Liver (tissue), 9 donors: ENCODE data around the gene MRLN. TPM values are rescaled to one million over a fixed set of nuclear protein-coding genes. Genes with fewer than 3 reads are reported as not detected.
"Not testable (repeated sequence)": the region's sequence is repeated elsewhere in the genome, so short reads cannot be mapped to it uniquely, and the experiment has no call there.

ENCODE experiments used
- DNase-seq: peaks from one replicate; pipeline ENCODE4 v3.0.0-alpha.2; 2017; ENCODE audit warnings: low spot score
- H3K27ac ChIP-seq, 2 donors: one replicate each; pipeline ENCODE4 v1.7.0; 2013; ENCODE audit warnings: inconsistent platforms in 2 of 2, low read length in 2 of 2, control low read depth in 1 of 2, low read depth in 1 of 2, mild to moderate bottlenecking in 1 of 2
- H3K27me3 ChIP-seq, 4 donors: one replicate each; pipeline versions ENCODE4 v1.6.1 to v1.7.0; 2013; ENCODE audit warnings: low read length in 3 of 4, inconsistent platforms in 1 of 4, mild to moderate bottlenecking in 1 of 4, moderate library complexity in 1 of 4; ENCODE audit not compliant: control insufficient read depth in 4 of 4, insufficient read depth in 4 of 4
- H3K36me3 ChIP-seq, 4 donors: one replicate each; pipeline versions ENCODE4 v1.6.1 to v1.7.0; 2013; ENCODE audit warnings: low read length in 3 of 4, mild to moderate bottlenecking in 3 of 4, low read depth in 1 of 4, moderate library complexity in 1 of 4; ENCODE audit not compliant: control insufficient read depth in 4 of 4, insufficient read depth in 3 of 4
- H3K4me1 ChIP-seq, 4 donors: one replicate each; pipeline versions ENCODE4 v1.6.1 to v1.7.0; 2013; ENCODE audit warnings: low read length in 3 of 4, mild to moderate bottlenecking in 3 of 4, moderate library complexity in 1 of 4; ENCODE audit not compliant: control insufficient read depth in 4 of 4, insufficient read depth in 4 of 4
- H3K4me3 ChIP-seq, 3 donors: one replicate each; pipeline versions ENCODE4 v1.6.1 to v1.7.0; 2013; ENCODE audit warnings: low read length in 3 of 3, control low read depth in 1 of 3, low read depth in 1 of 3, mild to moderate bottlenecking in 1 of 3
- H3K9ac ChIP-seq, 2 donors: one replicate each; pipeline ENCODE4 v1.7.0; 2013; ENCODE audit warnings: low read length in 2 of 2, mild to moderate bottlenecking in 2 of 2, moderate library complexity in 2 of 2, control low read depth in 1 of 2, low read depth in 1 of 2
- H3K9me3 ChIP-seq, 4 donors: one replicate each; pipeline versions ENCODE4 v1.6.1 to v1.7.0; 2013; ENCODE audit warnings: low read length in 3 of 4; ENCODE audit not compliant: control insufficient read depth in 4 of 4
- ATF3 ChIP-seq: IDR thresholded peaks from 2 replicates; pipeline ENCODE4 v1.6.1; 2016; ENCODE audit warnings: antibody characterized with exemption
- CTCF ChIP-seq: fragments of 150-350 bp; IDR thresholded peaks from 2 replicates; pipeline ENCODE4 v1.5.1; 2017; ENCODE audit warnings: improper control_type of control experiment, low read depth, low read length; ENCODE audit not compliant: missing input control
- EGR1 ChIP-seq, 2 donors: IDR thresholded peaks; 2 replicates each; pipeline ENCODE4 v1.6.1; 2016 to 2018; ENCODE audit warnings: antibody characterized with exemption in 2 of 2, low read depth in 2 of 2
- FOXA1 ChIP-seq: IDR thresholded peaks from 2 replicates; pipeline ENCODE4 v1.6.1; 2016; ENCODE audit warnings: antibody characterized with exemption
- FOXA2 ChIP-seq: IDR thresholded peaks from 2 replicates; pipeline ENCODE4 v1.6.1; 2016; ENCODE audit warnings: antibody characterized with exemption
- GABPA ChIP-seq, 2 donors: IDR thresholded peaks in 1 of 2; conservative IDR thresholded peaks in 1 of 2; 2 replicates each; pipeline ENCODE4 v1.6.1; 2016; ENCODE audit warnings: antibody characterized with exemption in 2 of 2, mild to moderate bottlenecking in 1 of 2, moderate library complexity in 1 of 2
- HNF4A ChIP-seq, 2 donors: conservative IDR thresholded peaks; 2 replicates each; pipeline ENCODE4 v1.6.1; 2016; ENCODE audit warnings: antibody characterized with exemption in 2 of 2, mild to moderate bottlenecking in 2 of 2
- HNF4G ChIP-seq: IDR thresholded peaks from 2 replicates; pipeline ENCODE4 v1.6.1; 2016; ENCODE audit warnings: antibody characterized with exemption
- JUND ChIP-seq, 2 donors: IDR thresholded peaks; 2 replicates each; pipeline ENCODE4 v1.6.1; 2016; ENCODE audit warnings: antibody characterized with exemption in 2 of 2
- NR2F2 ChIP-seq: IDR thresholded peaks from 2 replicates; pipeline ENCODE4 v1.6.1; 2016; ENCODE audit warnings: antibody characterized with exemption
- RAD21 ChIP-seq, 2 donors: IDR thresholded peaks; 2 replicates each; pipeline ENCODE4 v1.6.1; 2016; ENCODE audit warnings: antibody characterized with exemption in 2 of 2, mild to moderate bottlenecking in 2 of 2
- REST ChIP-seq: IDR thresholded peaks from 2 replicates; pipeline ENCODE4 v1.6.1; 2016; ENCODE audit warnings: antibody characterized with exemption, mild to moderate bottlenecking
- RXRA ChIP-seq, 2 donors: IDR thresholded peaks; 2 replicates each; pipeline ENCODE4 v1.6.1; 2017 to 2018; ENCODE audit warnings: antibody characterized with exemption in 2 of 2, mild to moderate bottlenecking in 1 of 2
- SP1 ChIP-seq: IDR thresholded peaks from 2 replicates; pipeline ENCODE4 v1.6.1; 2018; ENCODE audit warnings: antibody characterized with exemption, mild to moderate bottlenecking
- TAF1 ChIP-seq: conservative IDR thresholded peaks from 2 replicates; pipeline ENCODE4 v1.6.1; 2016; ENCODE audit warnings: antibody characterized with exemption, mild to moderate bottlenecking
- ZBTB33 ChIP-seq: IDR thresholded peaks from 2 replicates; pipeline ENCODE4 v1.6.1; 2016; ENCODE audit warnings: antibody characterized with exemption
- WGBS: extraction: QIAGEN DNeasy Blood & Tissue Kit; methylation state at CpG from one replicate; pipeline ENCODE4 v1.1.7; 2013; 5-methylcytosine and 5-hydroxymethylcytosine counted together
- polyA plus RNA-seq, 2 donors: library from polyadenylated mRNA; stranded (reverse) in 1 of 2; unstranded in 1 of 2; fragments of 200-250 nt in 1 of 2; fragments of >200 nt in 1 of 2; fragmentation: Nextera tagmentation in 1 of 2; extraction: Ambion mirVana in 1 of 2; gene quantifications; one replicate each; pipeline versions ENCODE4 v1.2.1 to v1.2.3, GENCODE V29; 2013 to 2015
- total RNA-seq, 2 donors: library from RNA; depleted of rRNA; stranded (reverse); fragments of >200 nt; gene quantifications; one replicate each; pipeline ENCODE4 v1.2.3, GENCODE V29; 2014
- TF ChIP-seq, protein P1 (sequence below): IDR thresholded peaks from 2 replicates; pipeline ENCODE4 v1.6.1; 2016; ENCODE audit warnings: antibody characterized with exemption
- donor health status: healthy.
- donor health status: healthy.
- donor health status: healthy.
- donor health status: healthy.
- donor health status: healthy.

Gene MRLN
- total and polyA plus RNA-seq, 4 donors = not detected

- no peak for DNase-seq
- Histone ChIP-seq H3K27ac (no peak overlapping the region), H3K27me3 (peaks cover 0 to 3% (median 0%) of the 10 kb centered on the region in 4 donors), H3K4me3 (no peak overlapping the region), H3K36me3 (no peaks in the 10 kb centered on the region), H3K9me3 (no peaks in the 10 kb centered on the region), H3K4me1 (no peaks in the 10 kb centered on the region), H3K9ac (no peak overlapping the region)
- TF ChIP-seq NR2F2 (no peak), EGR1 (IDR thresholded peaks at IDR 0.05; ENCODE audit: low read depth in 2 of 2) (no peak), FOXA2 (no peak), CTCF (no peak), FOXA1 (no peak), HNF4G (no peak), ZBTB33 (no peak), SP1 (no peak), GABPA (IDR thresholded peaks at IDR 0.05 in 1 of 2, conservative IDR thresholded peaks at IDR 0.05 in 1 of 2) (no peak), JUND (IDR thresholded peaks at IDR 0.05) (no peak), RAD21 (IDR thresholded peaks at IDR 0.05) (no peak), TAF1 (no peak), HNF4A (conservative IDR thresholded peaks at IDR 0.05) (no peak), REST (no peak), ATF3 (no peak)
- TF ChIP-seq, protein P1, sequence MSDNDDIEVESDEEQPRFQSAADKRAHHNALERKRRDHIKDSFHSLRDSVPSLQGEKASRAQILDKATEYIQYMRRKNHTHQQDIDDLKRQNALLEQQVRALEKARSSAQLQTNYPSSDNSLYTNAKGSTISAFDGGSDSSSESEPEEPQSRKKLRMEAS = no peak
- 39% methylated on average over 1 of the region's 1 CpG for WGBS
These were observed 18.0 kb downstream of the MRLN start for GRCh38 chr10:59735296-59735695.

DNA sequence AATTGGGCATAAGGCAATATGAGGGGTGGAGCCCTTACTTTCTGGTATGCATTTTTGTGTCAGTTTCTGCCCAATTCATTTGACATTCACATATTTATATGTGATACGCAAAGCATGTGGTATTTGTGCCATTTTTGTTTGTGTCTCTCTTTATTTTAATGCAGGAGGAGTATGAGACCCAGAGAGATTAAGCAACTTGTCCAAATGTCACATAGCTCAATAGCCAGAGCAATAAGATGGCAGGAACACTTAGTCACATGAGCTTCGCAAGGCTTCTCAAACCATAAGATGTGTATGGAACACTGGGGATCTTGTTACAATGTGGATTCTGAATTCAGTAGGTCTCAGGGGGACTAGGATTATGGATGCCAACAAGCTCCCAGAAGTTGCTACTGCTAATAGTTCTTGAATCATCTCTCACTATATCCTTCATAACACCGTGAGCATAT, 19.2 kb downstream of the MRLN start:
- Histone ChIP-seq H3K9me3 (no peaks in the 10 kb centered on the region), H3K27ac (no peak overlapping the region), H3K4me1 (no peaks in the 10 kb centered on the region), H3K36me3 (no peaks in the 10 kb centered on the region), H3K9ac (no peak overlapping the region), H3K4me3 (no peak overlapping the region), H3K27me3 (peaks cover 0 to 3% (median 0%) of the 10 kb centered on the region in 4 donors)
- TF ChIP-seq RXRA (IDR thresholded peaks at IDR 0.05) = no peak
- TF ChIP-seq JUND (IDR thresholded peaks at IDR 0.05) = no peak
- TF ChIP-seq FOXA2 = no peak
- no peak for TF ChIP-seq HNF4A (conservative IDR thresholded peaks at IDR 0.05)
- no peak for TF ChIP-seq ATF3
- TF ChIP-seq CTCF = no peak
- 77% methylated on average over 3 of the region's 3 CpGs for WGBS
- no peak for DNase-seq

DNA sequence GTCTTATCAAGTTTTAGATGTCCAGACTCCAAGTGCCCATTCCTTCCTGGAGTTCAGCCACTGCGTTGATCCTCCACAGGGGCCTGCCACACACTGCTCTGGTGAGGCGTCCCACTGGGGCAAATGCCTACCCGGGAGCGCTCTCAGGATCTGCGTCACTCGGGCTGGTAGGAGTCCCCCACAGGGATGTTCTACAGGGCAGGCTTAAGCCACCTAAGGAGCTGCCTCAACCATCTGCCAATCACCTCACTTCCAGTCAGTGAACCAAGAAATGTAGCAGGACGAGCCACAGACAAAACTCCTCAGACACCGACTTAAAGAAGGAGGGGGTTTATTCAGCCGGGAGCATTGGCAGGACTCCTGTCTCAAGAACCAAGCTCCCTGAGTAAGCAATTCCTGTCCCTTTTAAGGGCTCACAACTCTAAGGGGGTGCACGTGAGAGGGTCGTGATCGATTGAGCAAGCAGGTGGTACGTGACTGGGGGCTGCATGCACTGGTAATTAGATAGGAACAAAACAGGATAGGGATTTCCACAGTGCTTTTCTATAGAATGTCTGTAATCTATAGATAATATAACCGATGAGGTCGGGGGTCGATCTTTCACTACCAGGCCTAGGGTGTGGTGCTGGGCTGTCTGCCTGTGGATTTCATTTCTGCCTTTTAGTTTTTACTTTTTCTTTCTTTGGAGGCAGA, 19.8 kb downstream of the MRLN start:
- not testable (repeated sequence) for H3K9ac ChIP-seq

More for the DNA sequence above, 19.8 kb downstream of the MRLN start:
- not testable (repeated sequence) for DNase-seq, H3K27ac ChIP-seq, H3K36me3 ChIP-seq, H3K4me1 ChIP-seq, H3K9me3 ChIP-seq, H3K27me3 ChIP-seq, H3K4me3 ChIP-seq
- WGBS = 94% methylated on average over 16 of the region's 16 CpGs
